Measurements from ENCODE around the gene TGFBR2. TPM values are rescaled to one million over a fixed set of nuclear protein-coding genes. Genes with fewer than 3 reads are reported as not detected.
A peak's percentile ranks its signal among the peaks of the same experiment; 100 is the strongest.

Gene TGFBR2
- total and polyA plus RNA-seq, 2 of the 13 experiments (the other 11 are each of a cell fraction or from before 2014, with no cell fraction given): 82.2 to 187 TPM

DNA sequence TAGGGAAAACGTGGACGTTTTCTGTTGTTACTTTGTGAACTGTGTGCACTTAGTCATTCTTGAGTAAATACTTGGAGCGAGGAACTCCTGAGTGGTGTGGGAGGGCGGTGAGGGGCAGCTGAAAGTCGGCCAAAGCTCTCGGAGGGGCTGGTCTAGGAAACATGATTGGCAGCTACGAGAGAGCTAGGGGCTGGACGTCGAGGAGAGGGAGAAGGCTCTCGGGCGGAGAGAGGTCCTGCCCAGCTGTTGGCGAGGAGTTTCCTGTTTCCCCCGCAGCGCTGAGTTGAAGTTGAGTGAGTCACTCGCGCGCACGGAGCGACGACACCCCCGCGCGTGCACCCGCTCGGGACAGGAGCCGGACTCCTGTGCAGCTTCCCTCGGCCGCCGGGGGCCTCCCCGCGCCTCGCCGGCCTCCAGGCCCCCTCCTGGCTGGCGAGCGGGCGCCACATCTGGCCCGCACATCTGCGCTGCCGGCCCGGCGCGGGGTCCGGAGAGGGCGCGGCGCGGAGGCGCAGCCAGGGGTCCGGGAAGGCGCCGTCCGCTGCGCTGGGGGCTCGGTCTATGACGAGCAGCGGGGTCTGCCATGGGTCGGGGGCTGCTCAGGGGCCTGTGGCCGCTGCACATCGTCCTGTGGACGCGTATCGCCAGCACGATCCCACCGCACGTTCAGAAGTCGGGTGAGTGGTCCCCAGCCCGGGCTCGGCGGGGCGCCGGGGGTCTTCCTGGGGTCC is at the start of gene TGFBR2 (continued):
- TF ChIP-seq ZNF350 (CRISPR knock-in tag; IDR thresholded peaks at IDR 0.05; ENCODE audit: borderline replicate concordance, low read depth) (no peak), KDM5B (CRISPR knock-in tag; IDR thresholded peaks at IDR 0.05; ENCODE audit: borderline replicate concordance) (no peak; the same call in none of the 2 replicates), ZFP36L1 (CRISPR knock-in tag; IDR thresholded peaks at IDR 0.05) (no peak), GLI4 (CRISPR knock-in tag; IDR thresholded peaks at IDR 0.05; ENCODE audit: borderline replicate concordance) (no peak), ZNF780A (CRISPR knock-in tag; IDR thresholded peaks at IDR 0.05) (no peak), POGZ (CRISPR knock-in tag; IDR thresholded peaks at IDR 0.05) (peak; percentile 68), ZNF577 (CRISPR knock-in tag; IDR thresholded peaks at IDR 0.05; ENCODE audit: borderline replicate concordance, low read depth) (no peak), NBN (conservative IDR thresholded peaks at IDR 0.05) (no peak), E2F2 (CRISPR knock-in tag; IDR thresholded peaks at IDR 0.05; ENCODE audit: borderline replicate concordance) (no peak), ZNF619 (CRISPR knock-in tag; IDR thresholded peaks at IDR 0.05) (no peak), ZNF274 (CRISPR knock-in tag; IDR thresholded peaks at IDR 0.05) (no peak; the same call in 1 of the 2 replicates), HOXA9 (CRISPR knock-in tag; IDR thresholded peaks at IDR 0.05; ENCODE audit: borderline replicate concordance) (0 out of 2 replicates have a peak, but pooled peaks have one; percentile 33), KDM3A (CRISPR knock-in tag; IDR thresholded peaks at IDR 0.05; ENCODE audit: low read depth) (0 out of 2 replicates have a peak, but pooled peaks have one; percentile 21), ARID3A (IDR thresholded peaks at IDR 0.05; ENCODE audit: low read depth, low read length) (peak; percentile 43; the same call in 1 of the 2 replicates), NFKBIZ (CRISPR knock-in tag; IDR thresholded peaks at IDR 0.05) (peak; percentile 74), POLR2AphosphoS2 (IDR thresholded peaks at IDR 0.05; ENCODE audit: low read depth, low read length) (no peak), ZNF879 (CRISPR knock-in tag; IDR thresholded peaks at IDR 0.05) (no peak), CHD2 (IDR thresholded peaks at IDR 0.05; ENCODE audit: low read depth, low read length) (no peak), MTF1 (CRISPR knock-in tag; IDR thresholded peaks at IDR 0.05) (no peak), GATAD2A (CRISPR knock-in tag; IDR thresholded peaks at IDR 0.05) (peak; percentile 90), SATB2 (CRISPR knock-in tag; IDR thresholded peaks at IDR 0.05) (no peak), PHF20 (CRISPR knock-in tag; IDR thresholded peaks at IDR 0.05) (peak; percentile 34; the same call in 1 of the 2 replicates), MED1 (CRISPR knock-in tag; IDR thresholded peaks at IDR 0.05) (peak; percentile 98)
- TF ChIP-seq, protein P1, sequence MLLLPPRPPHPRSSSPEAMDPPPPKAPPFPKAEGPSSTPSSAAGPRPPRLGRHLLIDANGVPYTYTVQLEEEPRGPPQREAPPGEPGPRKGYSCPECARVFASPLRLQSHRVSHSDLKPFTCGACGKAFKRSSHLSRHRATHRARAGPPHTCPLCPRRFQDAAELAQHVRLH (CRISPR knock-in tag; IDR thresholded peaks at IDR 0.05; ENCODE audit: borderline replicate concordance, low read depth): peak; percentile 56; the same call in 1 of the 2 replicates
- TF ChIP-seq, protein P2, sequence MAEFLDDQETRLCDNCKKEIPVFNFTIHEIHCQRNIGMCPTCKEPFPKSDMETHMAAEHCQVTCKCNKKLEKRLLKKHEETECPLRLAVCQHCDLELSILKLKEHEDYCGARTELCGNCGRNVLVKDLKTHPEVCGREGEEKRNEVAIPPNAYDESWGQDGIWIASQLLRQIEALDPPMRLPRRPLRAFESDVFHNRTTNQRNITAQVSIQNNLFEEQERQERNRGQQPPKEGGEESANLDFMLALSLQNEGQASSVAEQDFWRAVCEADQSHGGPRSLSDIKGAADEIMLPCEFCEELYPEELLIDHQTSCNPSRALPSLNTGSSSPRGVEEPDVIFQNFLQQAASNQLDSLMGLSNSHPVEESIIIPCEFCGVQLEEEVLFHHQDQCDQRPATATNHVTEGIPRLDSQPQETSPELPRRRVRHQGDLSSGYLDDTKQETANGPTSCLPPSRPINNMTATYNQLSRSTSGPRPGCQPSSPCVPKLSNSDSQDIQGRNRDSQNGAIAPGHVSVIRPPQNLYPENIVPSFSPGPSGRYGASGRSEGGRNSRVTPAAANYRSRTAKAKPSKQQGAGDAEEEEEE (CRISPR knock-in tag; IDR thresholded peaks at IDR 0.05; ENCODE audit: borderline replicate concordance): no peak

Measured in HepG2 (cell line).